ENCODE data around the gene CYP4X1.
"Not testable (repeated sequence)": the region's sequence is repeated elsewhere in the genome, so short reads cannot be mapped to it uniquely, and the experiment has no call there.

The CYP4X1 gene

DNA sequence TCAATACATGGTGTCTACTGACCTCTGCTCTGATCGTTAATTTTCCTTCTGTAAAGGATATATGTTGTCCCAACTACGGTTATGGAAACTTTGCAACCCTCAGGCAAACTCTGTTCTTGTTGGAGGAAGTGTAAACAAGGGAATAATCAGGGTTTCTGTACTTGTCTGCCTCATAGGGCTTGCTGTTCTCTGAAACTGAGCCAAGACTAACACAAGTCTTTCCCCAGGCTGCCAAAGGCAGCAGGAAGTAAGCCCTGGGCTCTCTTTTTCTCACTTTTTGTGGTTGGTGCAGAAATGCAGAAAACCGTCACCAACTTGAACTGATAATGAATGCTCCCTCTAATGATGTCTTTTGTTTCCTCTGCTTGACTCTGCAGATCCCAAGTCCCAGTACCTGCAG lies 7.6 kb downstream of the CYP4X1 start:
- TF ChIP-seq, protein P1, sequence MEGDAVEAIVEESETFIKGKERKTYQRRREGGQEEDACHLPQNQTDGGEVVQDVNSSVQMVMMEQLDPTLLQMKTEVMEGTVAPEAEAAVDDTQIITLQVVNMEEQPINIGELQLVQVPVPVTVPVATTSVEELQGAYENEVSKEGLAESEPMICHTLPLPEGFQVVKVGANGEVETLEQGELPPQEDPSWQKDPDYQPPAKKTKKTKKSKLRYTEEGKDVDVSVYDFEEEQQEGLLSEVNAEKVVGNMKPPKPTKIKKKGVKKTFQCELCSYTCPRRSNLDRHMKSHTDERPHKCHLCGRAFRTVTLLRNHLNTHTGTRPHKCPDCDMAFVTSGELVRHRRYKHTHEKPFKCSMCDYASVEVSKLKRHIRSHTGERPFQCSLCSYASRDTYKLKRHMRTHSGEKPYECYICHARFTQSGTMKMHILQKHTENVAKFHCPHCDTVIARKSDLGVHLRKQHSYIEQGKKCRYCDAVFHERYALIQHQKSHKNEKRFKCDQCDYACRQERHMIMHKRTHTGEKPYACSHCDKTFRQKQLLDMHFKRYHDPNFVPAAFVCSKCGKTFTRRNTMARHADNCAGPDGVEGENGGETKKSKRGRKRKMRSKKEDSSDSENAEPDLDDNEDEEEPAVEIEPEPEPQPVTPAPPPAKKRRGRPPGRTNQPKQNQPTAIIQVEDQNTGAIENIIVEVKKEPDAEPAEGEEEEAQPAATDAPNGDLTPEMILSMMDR (conservative IDR thresholded peaks at IDR 0.05; ENCODE audit: low read depth, low read length), result no peak
- peak; percentile 92 for DNase-seq (ENCODE audit: low read depth)
- no peak overlapping the region for H3K4me3 ChIP-seq (ENCODE audit: low read depth, low read length)

DNA sequence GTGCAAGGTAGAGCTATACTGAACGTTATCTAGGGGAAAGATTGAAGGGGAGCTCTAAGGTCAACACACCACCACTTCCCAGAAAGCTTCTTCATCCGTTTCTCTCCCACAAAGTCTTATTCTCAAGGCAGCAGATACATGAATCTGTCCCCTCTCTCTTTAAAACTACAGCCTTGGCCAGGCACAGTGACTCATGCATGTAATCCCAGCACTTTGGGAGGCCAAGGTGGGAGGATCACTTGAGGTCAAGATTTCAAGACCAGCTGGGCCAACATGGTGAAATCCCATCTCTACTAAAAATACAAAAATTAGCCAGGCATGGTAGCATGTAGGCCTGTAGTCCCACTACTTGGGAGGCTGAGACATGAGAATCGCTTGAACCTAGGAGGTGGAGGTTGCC lies 8.1 kb downstream of the CYP4X1 start:
- peak; percentile 44 for DNase-seq (ENCODE audit: low read depth)
- TF ChIP-seq, protein P1 (conservative IDR thresholded peaks at IDR 0.05; ENCODE audit: low read depth, low read length), result no peak
- H3K4me3 ChIP-seq (ENCODE audit: low read depth, low read length), result no peak overlapping the region

DNA sequence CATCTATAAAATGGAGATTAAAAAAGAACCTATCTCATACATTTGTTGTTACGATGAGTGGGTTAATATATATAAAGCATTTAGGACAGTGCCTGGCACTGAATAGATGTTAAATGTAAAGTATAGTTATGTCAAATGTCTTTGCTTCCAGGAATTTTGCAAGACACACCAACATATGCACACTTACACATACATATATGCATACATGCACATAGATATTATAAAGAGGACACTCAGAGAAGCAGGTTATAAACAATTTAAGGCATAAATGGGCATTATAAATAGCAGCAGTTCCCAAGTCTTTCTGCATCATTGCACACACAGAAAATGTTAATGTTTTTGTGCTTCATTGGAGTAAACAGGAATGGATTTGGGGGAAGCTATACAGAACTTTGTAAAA lies 13.3 kb downstream of the CYP4X1 start:
- H3K4me3 ChIP-seq (ENCODE audit: low read depth, low read length), result no peak overlapping the region
- DNase-seq (ENCODE audit: low read depth), result no peak
- TF ChIP-seq, protein P1 (conservative IDR thresholded peaks at IDR 0.05; ENCODE audit: low read depth, low read length), result no peak

DNA sequence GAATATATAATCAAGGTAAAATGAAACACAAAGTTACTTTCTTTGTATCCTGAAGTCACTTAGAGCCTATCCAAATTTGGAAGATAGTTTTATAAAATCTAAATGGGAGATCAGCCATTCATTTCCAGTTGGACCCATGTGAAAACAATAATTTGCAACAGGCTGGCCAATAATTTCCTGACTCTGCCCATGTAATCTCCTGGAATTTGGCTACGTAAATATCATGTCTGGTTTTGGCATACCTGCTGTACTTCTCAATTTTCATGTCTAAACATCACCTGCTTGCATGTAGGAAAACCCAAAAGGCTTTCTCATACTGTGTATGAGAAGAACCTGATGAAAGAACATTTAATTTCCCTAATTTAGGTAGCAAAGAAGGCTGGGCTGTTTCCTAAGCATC lies 35.9 kb downstream of the CYP4X1 start:
- TF ChIP-seq, protein P1 (conservative IDR thresholded peaks at IDR 0.05; ENCODE audit: low read depth, low read length), result no peak
- no peak for DNase-seq (ENCODE audit: low read depth)

DNA sequence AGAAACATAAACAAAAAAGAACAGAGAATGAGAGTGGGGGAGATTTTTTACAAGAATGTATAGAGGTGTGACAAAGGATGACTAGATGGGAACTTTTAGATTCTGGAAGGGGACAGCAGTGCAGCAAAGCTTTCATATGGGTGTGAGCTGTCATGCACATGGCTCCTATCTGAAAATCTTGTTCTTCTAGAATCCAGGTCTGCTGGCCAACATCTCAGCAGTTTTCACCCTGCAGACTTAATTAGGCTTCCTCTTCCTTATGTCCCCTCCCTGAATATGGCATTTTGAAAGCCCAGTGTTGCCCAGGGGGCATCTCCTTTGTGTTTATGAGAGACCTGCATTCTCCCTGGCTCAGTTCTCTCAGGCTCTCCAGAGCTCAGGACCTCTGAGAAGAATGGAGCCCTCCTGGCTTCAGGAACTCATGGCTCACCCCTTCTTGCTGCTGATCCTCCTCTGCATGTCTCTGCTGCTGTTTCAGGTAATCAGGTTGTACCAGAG lies 43.7 kb downstream of the CYP4X1 start, which contains the start of gene CYP4Z1:
CYP4Z1 (plus strand) TSS at position 135 of the 498 bp plus-strand sequence; CDS start at position 395, 260 bp downstream.
- H3K4me3 ChIP-seq (ENCODE audit: low read depth, low read length), result no peak within 1 kb of the TSS
- no peak for DNase-seq (ENCODE audit: low read depth)
- TF ChIP-seq, protein P1 (conservative IDR thresholded peaks at IDR 0.05; ENCODE audit: low read depth, low read length), result no peak

More for the DNA sequence above, 35.9 kb downstream of the CYP4X1 start:
- H3K4me3 ChIP-seq (ENCODE audit: low read depth, low read length), result no peak overlapping the region

DNA sequence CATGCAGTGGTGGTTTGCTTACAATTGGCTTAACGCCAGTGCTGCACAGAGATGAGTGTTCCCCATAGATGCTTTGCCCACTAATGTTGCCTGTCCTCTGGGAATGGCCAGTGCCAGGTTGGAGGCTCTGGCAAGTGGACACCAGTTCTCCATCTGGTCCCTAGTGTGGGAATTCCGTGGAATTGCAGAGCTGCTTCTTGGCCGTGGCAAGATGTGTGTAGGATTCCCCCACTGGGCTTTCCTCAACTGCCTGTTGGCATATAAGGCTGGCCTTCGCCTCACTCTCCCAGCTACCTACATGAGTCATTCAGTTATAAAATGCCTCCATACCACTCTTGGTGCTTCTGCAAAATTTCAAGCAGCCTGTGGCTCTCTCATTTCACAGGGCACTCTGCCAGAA lies 45.6 kb downstream of the CYP4X1 start:
- peak; percentile 1 for DNase-seq (ENCODE audit: low read depth)
- H3K4me3 ChIP-seq (ENCODE audit: low read depth, low read length), result not testable (repeated sequence)

DNA sequence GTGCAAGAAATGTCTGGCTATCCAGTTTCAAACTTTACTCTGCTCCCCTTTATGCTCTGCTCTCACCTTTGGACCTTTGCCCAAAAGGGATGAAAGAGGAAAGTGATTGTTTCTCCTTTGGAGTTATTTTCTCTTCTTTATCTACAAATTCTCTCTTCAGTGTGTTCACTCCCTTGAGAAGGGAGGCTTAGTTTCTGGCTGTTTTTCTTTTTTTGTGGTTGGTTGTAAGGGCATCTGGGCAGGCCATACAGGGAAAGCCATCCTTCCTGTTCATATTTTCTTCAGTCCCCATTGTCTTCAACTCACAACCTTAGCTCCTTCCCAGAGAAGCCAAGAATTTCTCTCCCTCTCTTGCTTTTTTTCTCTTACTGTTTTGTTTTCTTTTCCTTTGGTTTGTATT lies 46.0 kb downstream of the CYP4X1 start:
- DNase-seq (ENCODE audit: low read depth); H3K4me3 ChIP-seq (ENCODE audit: low read depth, low read length): not testable (repeated sequence)

DNA sequence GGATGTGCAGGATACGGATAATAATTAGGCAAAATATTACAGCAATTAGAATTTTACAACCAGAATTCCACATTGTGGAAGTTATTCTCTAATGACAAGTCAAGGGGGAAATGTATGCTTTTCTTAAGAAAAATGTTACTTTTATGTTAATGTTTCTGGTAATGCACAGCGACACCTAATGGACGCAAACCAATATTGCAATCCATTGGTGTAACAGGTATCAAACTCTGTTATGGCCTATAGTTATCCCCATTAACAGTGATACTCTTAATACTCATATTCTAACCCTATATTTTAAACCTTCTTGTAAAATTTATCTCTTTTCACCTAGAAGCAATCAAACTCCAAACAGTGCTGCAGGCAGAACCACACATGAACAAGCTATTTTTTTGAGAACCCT lies 65.9 kb downstream of the CYP4X1 start:
- DNase-seq (ENCODE audit: low read depth), result peak; percentile 56
- TF ChIP-seq, protein P1 (conservative IDR thresholded peaks at IDR 0.05; ENCODE audit: low read depth, low read length), result peak; percentile 45
- H3K4me3 ChIP-seq (ENCODE audit: low read depth, low read length), result not testable (repeated sequence)
